Endothelial cell of umbilical vein (primary cell): Measurements from ENCODE around the gene ARHGAP15.

ENCODE experiments used
- POLR2A ChIP-seq: IDR thresholded peaks from 2 replicates; pipeline ENCODE4 v1.6.1; 2012; ENCODE audit warnings: low read depth, mild to moderate bottlenecking, control low read depth, low read length
- POLR2AphosphoS5 ChIP-seq: IDR thresholded peaks from 2 replicates; pipeline ENCODE4 v1.6.1; 2012; ENCODE audit warnings: low read depth, mild to moderate bottlenecking, control low read depth, low read length, moderate library complexity; ENCODE audit not compliant: insufficient read depth
- TF ChIP-seq, protein P1 (sequence below), 2 donors: IDR thresholded peaks; 1 replicate in 1 of 2; 2 replicates in 1 of 2; pipeline ENCODE4 v1.5.1; 2011; ENCODE audit warnings: low read length in 2 of 2, mild to moderate bottlenecking in 2 of 2, moderate library complexity in 2 of 2, control low read depth in 1 of 2, inconsistent platforms in 1 of 2, low read depth in 1 of 2; ENCODE audit not compliant: insufficient read depth in 1 of 2; ENCODE audit errors: extremely low read depth in 1 of 2

DNA sequence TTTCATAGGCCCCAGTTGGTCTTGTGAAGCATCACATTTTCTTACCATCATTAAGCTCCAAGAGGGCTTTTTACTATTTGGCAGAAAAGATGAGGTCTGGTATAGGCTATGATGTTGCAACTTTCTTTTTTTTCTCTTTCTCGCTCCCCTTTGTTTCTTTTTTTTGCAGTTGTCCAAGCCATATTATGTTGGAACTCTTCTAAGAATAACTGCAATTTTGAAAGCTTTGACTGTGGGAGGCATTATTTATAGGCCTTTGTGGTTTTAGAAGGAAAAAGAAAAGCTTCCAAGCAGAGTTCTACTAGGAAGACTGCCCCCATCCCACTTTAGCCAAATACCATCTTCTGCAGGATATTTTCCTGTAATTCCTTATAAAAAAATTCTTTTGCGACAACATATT is 571.6 kb downstream of the ARHGAP15 start:
- TF ChIP-seq, protein P1, sequence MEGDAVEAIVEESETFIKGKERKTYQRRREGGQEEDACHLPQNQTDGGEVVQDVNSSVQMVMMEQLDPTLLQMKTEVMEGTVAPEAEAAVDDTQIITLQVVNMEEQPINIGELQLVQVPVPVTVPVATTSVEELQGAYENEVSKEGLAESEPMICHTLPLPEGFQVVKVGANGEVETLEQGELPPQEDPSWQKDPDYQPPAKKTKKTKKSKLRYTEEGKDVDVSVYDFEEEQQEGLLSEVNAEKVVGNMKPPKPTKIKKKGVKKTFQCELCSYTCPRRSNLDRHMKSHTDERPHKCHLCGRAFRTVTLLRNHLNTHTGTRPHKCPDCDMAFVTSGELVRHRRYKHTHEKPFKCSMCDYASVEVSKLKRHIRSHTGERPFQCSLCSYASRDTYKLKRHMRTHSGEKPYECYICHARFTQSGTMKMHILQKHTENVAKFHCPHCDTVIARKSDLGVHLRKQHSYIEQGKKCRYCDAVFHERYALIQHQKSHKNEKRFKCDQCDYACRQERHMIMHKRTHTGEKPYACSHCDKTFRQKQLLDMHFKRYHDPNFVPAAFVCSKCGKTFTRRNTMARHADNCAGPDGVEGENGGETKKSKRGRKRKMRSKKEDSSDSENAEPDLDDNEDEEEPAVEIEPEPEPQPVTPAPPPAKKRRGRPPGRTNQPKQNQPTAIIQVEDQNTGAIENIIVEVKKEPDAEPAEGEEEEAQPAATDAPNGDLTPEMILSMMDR (IDR thresholded peaks at IDR 0.05; ENCODE audit: extremely low read depth in 1 of 2, insufficient read depth in 1 of 2, low read depth in 1 of 2, low read length in 2 of 2): no peak
- TF ChIP-seq POLR2A: no peak
- TF ChIP-seq POLR2AphosphoS5: no peak
